Stimulated activated naive CD8-positive, alpha-beta T cell treated with anti-CD3 and anti-CD28 coated beads, Interleukin-15, amount 100 ng/mL, for 72 hours (primary cell): ENCODE data around the gene GREM2.

ENCODE experiments used
- ATAC-seq: fragments of 150-1000 bp; cut with Tn5 transposase; 2 replicates; pipeline ENCODE4 v1.10.0; 2021; ENCODE audit warnings: mild to moderate bottlenecking, moderate library complexity
- DNase-seq, 2 donors: peaks; one replicate each; pipeline ENCODE4 v3.0.0; 2021 to 2022
- H3K27ac Mint-ChIP-seq, 2 donors: one replicate each; pipeline ENCODE4 v1.8.0; 2022; ENCODE audit warnings: mild to moderate bottlenecking in 2 of 2, mixed read lengths in 2 of 2, moderate library complexity in 2 of 2
- H3K27me3 Mint-ChIP-seq: one replicate; pipeline ENCODE4 v1.8.0; 2022; ENCODE audit warnings: mixed read lengths
- H3K4me1 Mint-ChIP-seq: one replicate; pipeline ENCODE4 v1.8.0; 2022; ENCODE audit warnings: mild to moderate bottlenecking, mixed read lengths
- H3K4me3 Mint-ChIP-seq, 2 donors: one replicate each; pipeline ENCODE4 v1.8.0; 2022; ENCODE audit warnings: mild to moderate bottlenecking in 2 of 2, mixed read lengths in 2 of 2, moderate library complexity in 1 of 2
- H3K9me3 Mint-ChIP-seq, 2 donors: one replicate each; pipeline ENCODE4 v1.8.0; 2022; ENCODE audit warnings: mixed read lengths in 2 of 2

Gene GREM2

DNA sequence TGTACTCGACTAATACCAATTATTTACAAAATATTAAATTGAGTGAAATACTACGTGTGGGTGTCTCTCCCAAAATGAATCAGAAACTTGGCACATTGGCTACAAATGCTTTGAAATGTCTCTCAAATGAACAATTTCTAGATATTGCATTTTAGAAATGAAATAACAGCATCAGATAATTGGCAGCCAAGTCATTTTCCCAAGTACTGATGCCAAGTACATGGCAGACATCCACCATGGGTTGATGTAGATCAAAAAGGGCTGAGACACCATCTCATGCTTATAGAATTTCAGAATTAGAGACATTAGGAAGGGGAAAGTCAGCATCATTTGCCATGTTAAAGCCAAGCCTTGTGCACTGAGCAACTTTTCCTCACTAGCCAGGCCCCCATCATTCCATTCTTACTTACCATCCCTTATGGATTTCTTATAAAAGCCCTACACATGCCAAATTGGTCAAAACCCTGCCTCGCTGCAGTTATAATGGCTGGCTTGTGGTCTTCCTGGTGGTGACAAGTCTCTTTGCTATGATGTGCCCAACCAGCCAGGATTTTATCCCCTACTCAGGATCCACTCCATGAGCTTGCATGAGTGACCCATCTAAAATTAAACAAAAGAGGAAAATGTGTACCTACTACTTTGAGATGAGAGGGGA lies 73.1 kb downstream of the GREM2 start:
- Mint-ChIP-seq H3K27ac (no peak overlapping the region), H3K9me3 (peaks cover 8 to 13% of the 10 kb centered on the region in 2 donors), H3K27me3 (peaks cover 6% of the 10 kb centered on the region), H3K4me1 (no peaks in the 10 kb centered on the region), H3K4me3 (no peak overlapping the region)
- DNase-seq (no peak), ATAC-seq (no peak)

DNA sequence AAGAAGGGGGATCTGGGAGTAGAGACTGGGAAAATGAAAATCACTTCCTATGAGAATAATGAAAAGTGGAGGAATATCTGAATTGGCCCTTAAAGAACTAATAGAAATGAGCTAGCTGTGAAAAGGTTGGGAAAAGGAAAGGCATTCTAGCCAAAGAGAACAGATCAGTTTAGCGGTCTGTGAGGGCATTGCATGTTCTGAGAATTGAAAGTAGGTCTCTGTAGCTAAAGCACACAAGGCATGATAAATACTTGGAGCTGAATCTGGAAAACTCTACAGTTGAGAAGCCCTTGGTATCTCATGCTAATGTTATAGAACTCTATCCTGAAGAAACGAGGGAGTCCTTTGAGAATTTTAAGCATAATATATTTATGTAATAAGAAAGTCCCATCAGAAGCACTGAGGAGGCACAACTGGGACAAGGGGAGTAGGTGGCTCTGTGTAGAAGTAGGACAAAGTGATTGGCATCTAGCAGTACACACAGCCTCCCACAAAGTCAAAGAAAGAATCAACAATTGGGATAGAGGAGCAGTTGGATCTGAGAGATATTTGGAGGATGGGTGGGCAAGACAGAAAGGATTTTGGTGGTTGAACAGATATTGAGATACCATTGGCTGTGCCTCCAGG lies 78.7 kb downstream of the GREM2 start:
- DNase-seq (no peak), ATAC-seq (no peak)
- H3K9me3 Mint-ChIP-seq: peaks cover 8 to 13% of the 10 kb centered on the region in 2 donors
- no peak overlapping the region for H3K4me3 Mint-ChIP-seq
- H3K27me3 Mint-ChIP-seq: peaks cover 18% of the 10 kb centered on the region
- peak overlapping the region in 1 of 2 donors; percentile 66 for H3K27ac Mint-ChIP-seq
- H3K4me1 Mint-ChIP-seq: no peaks in the 10 kb centered on the region

DNA sequence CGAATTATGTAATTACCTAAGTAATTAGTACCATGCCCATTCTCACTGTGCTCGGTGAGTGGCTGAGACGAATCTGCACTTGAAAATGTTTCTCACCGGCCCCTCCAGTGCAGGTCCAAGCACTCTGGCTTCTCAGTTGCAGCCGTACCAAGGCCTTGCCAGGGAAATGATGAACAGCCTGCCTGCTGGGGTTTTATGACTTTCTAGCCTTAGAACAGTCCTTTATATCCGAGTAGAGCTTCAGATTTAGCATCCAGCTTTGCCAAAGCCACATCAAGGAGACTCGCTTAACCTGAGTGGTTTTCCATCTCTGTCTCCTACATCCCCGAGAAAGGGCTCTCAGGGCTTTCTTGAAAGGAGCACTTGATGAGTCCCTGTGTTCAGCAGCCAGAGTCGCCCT lies 83.4 kb downstream of the GREM2 start:
- Mint-ChIP-seq H3K27me3 (peaks cover 10% of the 10 kb centered on the region), H3K27ac (no peak overlapping the region), H3K9me3 (no peaks in the 10 kb centered on the region), H3K4me3 (no peak overlapping the region), H3K4me1 (no peaks in the 10 kb centered on the region)
- no peak for ATAC-seq
- DNase-seq: no peak

DNA sequence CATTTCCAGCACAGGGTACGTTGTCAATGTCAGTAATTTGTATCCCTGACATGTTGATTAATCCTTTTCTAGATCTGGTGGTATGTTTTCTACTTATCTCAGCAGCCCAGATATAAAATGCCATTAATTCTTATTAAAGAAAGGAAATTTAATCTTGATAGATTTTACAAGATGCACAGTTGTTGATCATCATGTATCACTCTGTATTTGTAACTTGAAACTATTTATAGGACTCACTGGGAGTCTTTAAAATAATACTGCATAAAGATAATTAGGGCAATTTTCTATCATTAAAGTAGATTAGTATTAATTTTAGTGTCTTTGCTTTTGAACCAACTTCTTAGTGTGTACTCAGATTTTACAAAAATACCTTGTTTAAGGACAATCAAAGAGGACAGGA lies 84.9 kb downstream of the GREM2 start:
- Mint-ChIP-seq H3K4me1 (no peaks in the 10 kb centered on the region), H3K27ac (peak overlapping the region in 1 of 2 donors; percentile 26), H3K9me3 (no peaks in the 10 kb centered on the region), H3K27me3 (no peaks in the 10 kb centered on the region), H3K4me3 (no peak overlapping the region)
- no peak for DNase-seq
- no peak for ATAC-seq

DNA sequence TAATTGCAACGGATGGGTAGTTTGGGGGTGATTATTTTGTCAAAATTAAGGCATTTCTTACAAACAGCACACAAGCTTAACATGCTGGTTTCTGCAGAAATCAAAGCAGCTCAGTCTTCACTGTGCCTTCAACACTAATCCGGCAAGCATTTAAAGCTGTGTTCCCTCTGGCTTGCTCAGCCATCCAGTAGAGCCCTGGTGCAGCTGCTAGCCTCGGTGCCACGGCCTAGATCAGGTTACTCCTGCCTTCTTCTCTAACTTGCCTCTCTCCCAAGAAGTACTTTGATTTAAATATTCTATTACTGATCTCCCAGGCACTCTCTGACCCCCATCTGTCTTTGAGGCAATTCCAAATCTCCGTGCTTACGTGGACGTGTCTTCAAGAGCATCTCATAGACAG lies 85.6 kb downstream of the GREM2 start:
- Mint-ChIP-seq H3K27me3 (no peaks in the 10 kb centered on the region), H3K27ac (no peak overlapping the region), H3K4me3 (no peak overlapping the region), H3K9me3 (no peaks in the 10 kb centered on the region), H3K4me1 (no peaks in the 10 kb centered on the region)
- ATAC-seq: no peak
- DNase-seq: no peak

DNA sequence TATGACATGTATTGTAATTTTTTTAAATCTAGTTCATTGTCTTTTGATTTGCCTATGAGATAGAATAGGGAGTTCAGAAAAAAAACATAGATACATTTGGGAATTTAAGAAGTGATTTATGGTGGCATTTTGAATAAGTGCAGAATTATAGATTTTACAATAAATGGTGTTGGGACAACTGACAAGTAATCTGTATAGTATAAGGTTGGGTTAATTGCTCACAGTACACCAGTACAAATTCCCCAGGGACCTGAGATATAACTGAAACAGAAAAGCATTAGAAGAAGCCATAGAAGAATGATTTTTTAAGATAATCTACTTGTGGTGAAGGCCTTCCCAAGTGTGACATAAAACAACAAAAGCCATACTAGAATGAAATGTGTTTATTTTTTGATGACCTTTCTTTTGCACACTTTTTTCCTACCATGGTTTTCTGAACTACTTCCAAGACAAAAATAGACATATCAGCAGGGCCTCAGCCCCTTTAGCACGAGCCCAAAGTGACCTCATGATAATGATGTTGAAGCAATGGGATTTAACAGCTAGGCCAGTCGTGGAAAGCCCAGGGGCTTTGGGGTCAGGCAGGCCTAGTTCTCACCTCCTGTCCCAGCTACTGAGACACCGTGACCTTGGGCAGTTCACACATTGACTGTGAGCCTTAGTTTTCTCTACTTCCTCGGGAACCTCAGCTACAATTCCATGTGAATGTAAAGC lies 87.4 kb downstream of the GREM2 start:
- H3K27ac Mint-ChIP-seq: no peak overlapping the region
- H3K27me3 Mint-ChIP-seq: no peaks in the 10 kb centered on the region
- no peak overlapping the region for H3K4me3 Mint-ChIP-seq
- ATAC-seq: no peak
- H3K9me3 Mint-ChIP-seq: no peaks in the 10 kb centered on the region
- no peak for DNase-seq
- H3K4me1 Mint-ChIP-seq: no peaks in the 10 kb centered on the region

DNA sequence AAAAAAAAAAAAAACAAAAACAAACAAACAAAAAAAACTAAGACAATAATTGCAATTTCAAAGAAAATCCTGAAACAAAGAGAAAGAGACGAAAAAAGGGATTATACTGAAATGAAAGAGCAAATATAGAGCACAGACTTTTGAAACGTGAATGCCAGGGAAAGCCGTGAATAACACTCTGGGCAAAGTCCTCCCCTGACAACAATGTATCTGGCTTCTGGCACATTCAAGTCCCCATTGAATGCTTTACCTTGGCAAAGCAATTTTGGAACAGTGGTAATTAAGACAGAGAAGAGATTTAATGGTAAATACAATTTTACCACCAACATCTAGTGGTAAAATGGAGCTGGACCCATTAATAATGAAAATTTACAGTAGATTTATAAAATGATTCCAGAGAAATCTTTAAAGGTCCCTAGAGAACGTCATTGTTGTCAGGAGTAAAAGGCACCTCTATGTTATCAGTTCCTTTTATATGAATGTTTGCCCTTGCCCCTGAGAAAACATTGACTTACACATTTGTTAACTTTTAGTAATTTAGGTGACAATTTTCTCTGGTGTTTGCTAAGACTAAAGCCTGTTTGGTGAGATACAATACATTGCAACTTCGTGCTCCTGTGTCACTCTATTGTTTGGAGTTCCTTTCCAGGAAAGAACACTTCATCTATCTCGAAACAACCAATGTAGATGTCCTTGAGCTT lies 89.7 kb downstream of the GREM2 start:
- no peak for ATAC-seq
- H3K9me3 Mint-ChIP-seq: no peaks in the 10 kb centered on the region
- DNase-seq: no peak
- peaks cover 7% of the 10 kb centered on the region for H3K27me3 Mint-ChIP-seq
- H3K4me3 Mint-ChIP-seq: no peak overlapping the region
- no peaks in the 10 kb centered on the region for H3K4me1 Mint-ChIP-seq
- H3K27ac Mint-ChIP-seq: peak overlapping the region in 1 of 2 donors; percentile 42

DNA sequence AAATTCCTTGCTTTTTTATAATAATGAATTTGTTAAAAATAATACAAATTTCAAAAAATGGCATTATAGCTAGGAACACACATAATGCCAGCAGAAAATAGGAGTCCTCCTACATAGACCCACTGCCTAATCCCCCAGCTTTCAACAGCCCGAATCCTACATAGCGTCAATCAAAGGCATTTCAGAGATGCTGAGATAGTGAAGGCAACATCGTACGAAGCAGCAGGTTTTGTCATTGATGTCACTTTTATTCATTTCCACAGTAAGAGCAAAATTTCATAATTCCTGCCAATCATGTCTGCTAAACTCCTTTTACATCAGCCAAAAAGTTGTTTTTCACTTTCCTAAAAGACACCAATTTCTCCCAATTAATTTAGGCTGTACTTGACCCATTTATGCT lies 94.1 kb downstream of the GREM2 start:
- H3K4me1 Mint-ChIP-seq: no peaks in the 10 kb centered on the region
- H3K4me3 Mint-ChIP-seq: no peak overlapping the region
- no peak for DNase-seq
- H3K27ac Mint-ChIP-seq: no peak overlapping the region
- peaks cover 7% of the 10 kb centered on the region for H3K27me3 Mint-ChIP-seq
- ATAC-seq: no peak
- H3K9me3 Mint-ChIP-seq: no peaks in the 10 kb centered on the region

DNA sequence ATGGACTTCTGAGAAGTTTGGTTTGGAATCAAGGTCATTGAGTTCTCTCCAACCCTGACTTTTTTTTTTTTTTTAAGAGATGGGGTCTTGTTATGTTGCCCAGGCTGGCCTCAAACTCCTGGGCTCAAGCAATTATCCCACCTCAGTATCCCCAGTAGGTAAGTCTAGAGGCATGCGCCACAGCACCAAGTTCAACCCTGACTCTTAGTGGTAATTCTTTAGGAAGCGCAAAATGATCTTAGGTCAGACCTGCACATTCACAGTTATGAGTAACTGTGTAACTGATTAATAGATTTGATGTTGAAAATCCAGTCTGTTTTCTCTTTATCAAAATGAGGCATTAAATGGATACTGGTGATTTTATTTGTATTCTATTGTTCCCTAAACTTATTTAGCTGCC lies 95.9 kb downstream of the GREM2 start:
- no peaks in the 10 kb centered on the region for H3K9me3 Mint-ChIP-seq
- H3K4me1 Mint-ChIP-seq: no peaks in the 10 kb centered on the region
- H3K27ac Mint-ChIP-seq: no peak overlapping the region
- H3K27me3 Mint-ChIP-seq: peaks cover 7% of the 10 kb centered on the region
- no peak overlapping the region for H3K4me3 Mint-ChIP-seq
- ATAC-seq (no peak), DNase-seq (no peak)

DNA sequence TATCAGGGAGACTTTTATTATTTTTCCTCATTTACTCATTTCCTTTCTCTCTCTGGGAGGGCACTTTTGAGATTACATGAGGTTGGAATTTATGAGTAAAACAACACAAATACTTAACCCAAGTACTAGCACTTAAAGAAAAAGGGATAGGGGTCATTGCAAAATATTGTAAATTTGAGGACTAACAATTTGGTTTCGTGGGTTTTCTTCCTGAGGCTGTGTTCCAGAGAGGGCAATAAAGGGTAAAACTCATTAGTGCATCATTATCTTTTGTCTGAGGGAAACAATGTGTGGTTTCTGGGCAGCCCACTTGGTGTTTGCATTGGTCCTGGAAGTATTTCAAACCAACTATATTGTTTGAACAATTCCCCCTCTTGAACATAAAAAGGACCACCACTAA lies 96.5 kb downstream of the GREM2 start:
- DNase-seq (no peak), ATAC-seq (peak; percentile 49)
- Mint-ChIP-seq H3K9me3 (no peaks in the 10 kb centered on the region), H3K4me1 (no peaks in the 10 kb centered on the region), H3K27ac (no peak overlapping the region), H3K27me3 (peaks cover 7% of the 10 kb centered on the region), H3K4me3 (no peak overlapping the region)

DNA sequence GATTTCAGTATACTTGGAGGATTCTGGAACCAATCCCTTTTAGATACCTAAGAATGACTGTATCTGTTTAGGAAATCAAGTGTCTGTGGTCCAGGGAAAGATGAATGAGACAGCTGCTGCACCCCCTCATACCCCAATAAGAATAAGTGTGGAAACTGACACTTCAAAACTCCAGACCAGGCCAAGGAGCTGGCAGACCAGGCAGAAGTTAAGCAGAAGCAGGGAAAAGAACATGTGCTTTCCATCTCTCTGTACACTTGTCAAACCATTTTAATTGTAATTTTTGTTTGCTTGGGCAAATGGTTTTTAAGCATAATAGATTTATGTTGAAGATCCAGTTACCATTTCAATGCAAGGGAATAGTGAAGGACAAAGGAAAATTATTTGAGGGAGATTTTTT lies 100.2 kb downstream of the GREM2 start:
- H3K9me3 Mint-ChIP-seq: no peaks in the 10 kb centered on the region
- ATAC-seq: no peak
- H3K27me3 Mint-ChIP-seq: peaks cover 10% of the 10 kb centered on the region

DNA sequence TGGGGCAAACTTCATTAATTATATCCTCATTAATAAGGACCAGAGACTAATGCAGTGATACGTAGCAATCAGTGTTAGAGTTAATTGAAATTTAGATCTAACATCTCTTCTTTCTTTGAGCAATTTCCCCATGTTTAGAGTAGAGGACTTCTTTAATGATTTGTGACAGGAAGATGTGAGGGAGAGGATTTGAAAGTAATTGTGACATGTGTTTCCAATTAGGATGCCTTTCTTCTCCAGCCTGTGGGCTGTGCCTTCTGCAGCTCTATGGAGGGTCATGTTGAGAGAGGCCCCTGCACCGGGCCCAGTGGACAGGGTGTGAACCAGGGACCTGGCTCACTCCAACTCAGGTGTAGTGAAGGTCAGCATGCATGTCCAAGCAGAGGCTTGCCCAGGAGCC lies 103.0 kb downstream of the GREM2 start:
- no peak overlapping the region for H3K27ac Mint-ChIP-seq
- DNase-seq (no peak), ATAC-seq (no peak)
- H3K27me3 Mint-ChIP-seq: peaks cover 15% of the 10 kb centered on the region
- no peaks in the 10 kb centered on the region for H3K4me1 Mint-ChIP-seq
- no peaks in the 10 kb centered on the region for H3K9me3 Mint-ChIP-seq
- H3K4me3 Mint-ChIP-seq: no peak overlapping the region

More for the DNA sequence above, 100.2 kb downstream of the GREM2 start:
- no peak overlapping the region for H3K27ac Mint-ChIP-seq
- DNase-seq: no peak
- no peak overlapping the region for H3K4me3 Mint-ChIP-seq
- H3K4me1 Mint-ChIP-seq: no peaks in the 10 kb centered on the region

DNA sequence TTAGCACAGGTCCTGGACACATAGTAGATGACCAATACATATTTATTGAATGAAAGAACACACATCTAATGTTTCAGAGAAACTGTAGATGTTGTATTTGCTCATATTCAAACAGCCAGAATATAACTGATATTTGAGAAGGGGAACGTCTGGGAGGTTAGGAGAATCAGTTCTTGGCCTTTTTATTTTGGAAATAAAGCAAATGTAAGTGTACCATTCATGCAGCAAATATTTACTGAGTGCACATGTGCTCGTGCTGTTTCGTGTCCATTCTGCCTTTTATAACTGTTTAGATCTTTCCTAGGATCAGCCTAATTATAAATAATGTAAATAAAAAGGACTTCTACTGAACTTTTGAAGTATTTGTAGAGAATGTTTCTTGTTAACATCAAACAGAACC lies 103.8 kb downstream of the GREM2 start:
- Mint-ChIP-seq H3K4me3 (no peak overlapping the region), H3K4me1 (no peaks in the 10 kb centered on the region), H3K27ac (no peak overlapping the region), H3K27me3 (peaks cover 15% of the 10 kb centered on the region), H3K9me3 (no peaks in the 10 kb centered on the region)
- DNase-seq (no peak), ATAC-seq (no peak)

DNA sequence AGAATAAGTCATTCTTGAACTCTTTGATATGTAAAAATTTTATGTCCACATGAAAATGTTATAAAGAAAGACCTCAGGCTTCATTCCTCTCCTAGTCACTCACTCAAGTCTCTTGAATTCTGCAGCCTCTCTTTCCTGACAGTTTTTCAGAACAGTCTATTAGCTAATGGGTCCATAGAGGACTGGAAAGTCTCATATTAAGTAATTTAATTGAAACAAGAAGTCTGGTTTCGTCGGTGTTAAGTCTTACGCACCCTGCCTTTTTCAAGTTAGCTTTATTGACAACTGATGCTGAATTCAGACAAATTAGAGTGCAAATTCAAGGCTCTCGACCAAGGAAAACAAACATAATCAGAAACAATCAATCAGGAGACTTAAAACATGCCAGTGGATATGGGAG lies 105.8 kb downstream of the GREM2 start:
- Mint-ChIP-seq H3K27me3 (peaks cover 15% of the 10 kb centered on the region), H3K9me3 (no peaks in the 10 kb centered on the region), H3K4me3 (no peak overlapping the region), H3K27ac (no peak overlapping the region), H3K4me1 (no peaks in the 10 kb centered on the region)
- no peak for DNase-seq
- ATAC-seq: no peak

DNA sequence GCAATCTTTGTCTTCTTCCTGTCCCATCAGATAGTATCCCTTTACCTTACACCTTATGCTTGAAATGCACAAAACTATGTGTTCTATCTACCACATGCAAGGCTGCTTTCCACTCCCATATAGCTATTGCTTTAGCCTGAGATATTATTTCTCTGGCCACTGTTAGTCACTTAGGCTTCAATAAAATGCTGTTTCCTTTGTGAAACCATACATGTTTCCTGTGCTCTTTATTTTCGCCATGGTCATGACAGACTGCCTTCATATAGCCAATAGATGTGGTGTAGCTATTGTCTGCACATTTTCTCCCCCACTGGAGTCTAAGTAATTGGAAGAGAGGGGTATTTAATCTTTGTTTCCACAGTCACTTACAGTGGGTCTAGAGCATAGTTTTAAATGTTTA lies 108.4 kb downstream of the GREM2 start:
- ATAC-seq: no peak
- DNase-seq: no peak
- Mint-ChIP-seq H3K4me3 (no peak overlapping the region), H3K27ac (no peak overlapping the region), H3K27me3 (peaks cover 15% of the 10 kb centered on the region), H3K4me1 (no peaks in the 10 kb centered on the region), H3K9me3 (no peaks in the 10 kb centered on the region)

DNA sequence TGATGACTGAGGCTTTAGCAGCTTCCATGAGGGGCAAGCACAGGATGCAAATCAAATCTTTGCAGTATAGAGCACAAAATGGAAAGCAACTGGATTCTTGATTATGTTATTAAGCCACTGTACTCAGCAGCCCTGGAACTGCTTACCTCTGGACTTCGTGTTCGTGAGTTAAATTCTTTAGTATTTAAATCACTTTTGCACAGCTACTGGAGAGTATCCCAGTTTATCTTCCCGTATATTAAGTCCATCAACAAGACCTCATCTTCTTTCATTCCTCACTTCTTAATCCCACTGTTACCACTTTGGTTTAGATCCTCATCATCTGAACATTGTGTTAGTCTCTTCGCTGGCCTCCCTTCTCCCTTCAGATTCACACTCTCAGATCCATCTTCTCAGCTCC lies 108.9 kb downstream of the GREM2 start:
- peaks cover 15% of the 10 kb centered on the region for H3K27me3 Mint-ChIP-seq
- no peaks in the 10 kb centered on the region for H3K4me1 Mint-ChIP-seq
- no peak overlapping the region for H3K4me3 Mint-ChIP-seq
- no peaks in the 10 kb centered on the region for H3K9me3 Mint-ChIP-seq
- ATAC-seq (no peak), DNase-seq (no peak)
- no peak overlapping the region for H3K27ac Mint-ChIP-seq
